AG08395 (cell line): ENCODE measurements around the gene CCL21.

ENCODE experiments used
- DNase-seq: peaks from one replicate; pipeline ENCODE4 v3.0.0; 2012; ENCODE audit warnings: mixed read lengths, low spot score

CCL21 gene

DNA sequence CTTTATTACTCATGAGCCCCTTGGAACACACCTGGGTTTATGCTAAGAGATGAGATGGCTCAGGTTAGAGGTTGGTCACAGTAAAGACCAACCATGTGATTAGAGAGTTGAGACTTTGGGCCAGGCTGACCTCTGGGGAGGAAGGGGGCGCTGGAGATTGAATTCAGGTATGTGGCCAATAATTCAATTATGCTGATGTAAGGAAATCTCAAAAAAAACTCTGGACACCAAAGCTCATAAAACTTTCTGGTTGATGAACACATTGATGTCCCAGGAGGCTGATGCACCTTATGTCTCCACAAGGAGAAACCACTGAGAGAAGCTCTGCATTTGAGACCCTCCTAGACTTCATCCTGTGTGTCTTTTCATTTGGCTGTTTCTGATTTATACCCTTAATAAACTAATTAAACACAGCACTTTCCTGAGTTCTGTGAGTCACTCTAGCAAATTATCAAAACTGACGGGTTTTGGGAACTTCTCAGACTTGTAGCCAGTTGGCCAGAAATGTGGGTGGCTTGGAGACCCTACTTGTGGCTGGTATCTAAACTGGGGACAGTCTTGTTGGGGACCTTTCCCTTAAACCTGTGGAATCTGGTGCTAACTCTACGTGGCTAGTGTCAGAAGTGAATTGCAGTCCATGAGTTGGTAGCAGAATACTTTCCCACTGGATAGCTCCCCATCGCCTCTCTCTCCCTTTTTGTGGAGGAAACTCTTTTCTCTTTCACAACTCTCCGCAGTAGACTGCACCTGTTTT, 40.0 kb downstream of the CCL21 start:
- DNase-seq: no peak

DNA sequence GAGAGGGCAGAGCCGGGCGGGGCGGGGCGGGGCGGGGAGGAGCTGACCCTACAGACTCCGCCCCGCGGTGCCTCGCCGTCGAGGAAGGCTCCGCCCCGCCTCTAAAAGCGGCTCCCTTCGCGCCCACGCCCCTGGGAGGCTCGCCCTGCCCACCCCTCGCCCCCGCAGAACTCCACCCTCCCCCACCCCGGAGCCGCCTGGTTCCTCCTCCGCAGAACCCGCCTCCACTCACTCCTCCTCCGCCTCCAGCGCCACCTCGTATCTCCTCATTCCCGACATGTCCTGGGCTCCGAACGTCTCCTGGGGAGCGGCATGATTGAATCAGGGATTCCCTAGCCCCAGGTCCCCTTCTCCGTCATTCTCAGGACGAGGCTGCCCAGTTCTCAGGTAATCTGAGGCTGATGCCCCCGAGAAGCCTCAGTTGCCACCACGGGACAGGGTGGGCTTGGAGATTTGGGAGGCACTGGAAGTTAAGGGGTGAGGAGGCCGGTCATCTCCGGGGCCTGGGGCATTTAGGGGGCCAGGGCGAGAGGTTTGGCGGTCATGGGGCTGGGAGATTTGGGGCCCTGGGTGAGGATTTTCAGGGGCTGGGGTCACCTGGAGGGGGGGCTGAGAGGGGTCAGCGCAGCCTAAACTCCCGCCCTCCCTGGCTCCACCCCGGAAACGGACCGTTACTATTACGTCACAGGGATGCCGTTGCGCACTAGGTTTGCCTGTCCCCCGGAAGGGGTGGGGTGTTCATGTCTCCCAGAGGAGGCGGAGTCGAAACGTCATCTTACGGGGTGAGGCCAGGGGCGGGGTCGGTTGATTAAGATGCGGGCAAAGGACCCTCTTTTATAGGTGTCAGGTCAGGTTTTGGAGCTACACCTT, 44.3 kb downstream of the CCL21 start:
- peak; percentile 97 for DNase-seq

DNA sequence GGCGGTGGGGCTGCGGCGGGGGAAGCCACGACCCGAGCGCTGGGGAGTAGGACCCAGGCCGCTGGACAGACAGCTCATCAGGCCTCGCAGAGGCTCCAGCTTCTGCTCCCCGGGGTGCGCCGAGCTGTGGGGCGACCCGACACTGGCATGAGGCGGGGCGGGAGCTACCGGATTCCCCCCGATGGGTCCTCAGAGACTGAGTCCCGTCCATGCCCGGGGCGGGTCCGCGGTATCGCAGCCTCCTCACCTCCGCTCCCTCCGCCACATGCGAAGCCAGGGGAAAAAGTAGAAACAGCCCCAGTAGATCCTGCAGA, 44.9 kb downstream of the CCL21 start:
- no peak for DNase-seq

DNA sequence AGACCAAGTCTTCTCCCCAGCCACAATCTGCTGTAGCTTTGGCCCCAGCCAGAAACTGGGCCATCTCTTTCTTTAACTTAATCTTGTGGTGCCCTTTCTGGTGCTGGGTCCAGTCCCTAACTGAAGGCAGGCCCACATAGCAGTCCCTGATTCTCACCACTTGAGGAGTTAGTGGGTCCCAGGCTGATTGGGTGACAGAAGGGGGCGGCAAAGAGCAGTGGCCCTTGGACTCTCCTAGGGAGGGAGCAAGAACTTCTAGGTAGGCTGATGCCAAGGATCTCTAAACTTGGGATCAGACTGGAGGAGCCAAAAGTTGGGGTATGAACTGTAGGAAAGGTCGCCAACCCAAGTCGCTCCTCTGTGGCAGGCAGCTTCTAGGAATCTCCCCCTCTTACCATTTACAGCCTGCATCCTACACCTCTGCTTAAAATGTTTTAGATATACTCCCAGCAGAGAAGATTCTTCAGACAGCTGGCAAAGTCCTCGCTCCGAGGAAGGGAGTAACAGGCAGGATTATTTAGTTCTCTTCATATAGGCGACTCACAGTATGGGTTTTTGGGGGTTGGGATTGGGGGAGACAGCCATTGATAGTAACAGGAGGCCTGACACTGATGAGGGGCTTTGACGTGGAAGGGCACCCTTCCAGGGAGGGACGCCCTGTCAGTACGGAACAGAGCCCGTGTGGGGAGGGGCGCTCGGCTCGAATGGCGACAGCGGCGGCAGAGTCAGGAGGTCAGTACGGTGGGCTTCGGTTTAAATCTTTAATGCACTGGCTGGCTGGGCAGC, 45.5 kb downstream of the CCL21 start:
- peak; percentile 87 for DNase-seq

DNA sequence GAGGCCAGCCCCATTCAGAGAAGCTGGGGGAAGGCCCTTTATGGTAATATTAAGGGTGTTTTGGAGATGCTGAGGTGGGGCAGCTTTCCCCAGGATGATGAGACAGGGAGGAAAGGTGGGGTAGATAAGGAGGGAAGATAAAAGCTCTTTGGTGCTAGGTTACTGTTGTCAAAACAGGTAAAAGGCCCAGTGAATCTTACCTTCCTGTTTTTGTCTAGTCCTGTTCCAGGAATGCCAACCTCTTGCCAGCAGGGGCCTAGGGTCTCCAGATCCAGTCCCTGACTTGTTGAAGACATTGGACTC, 46.7 kb downstream of the CCL21 start:
- no peak for DNase-seq

DNA sequence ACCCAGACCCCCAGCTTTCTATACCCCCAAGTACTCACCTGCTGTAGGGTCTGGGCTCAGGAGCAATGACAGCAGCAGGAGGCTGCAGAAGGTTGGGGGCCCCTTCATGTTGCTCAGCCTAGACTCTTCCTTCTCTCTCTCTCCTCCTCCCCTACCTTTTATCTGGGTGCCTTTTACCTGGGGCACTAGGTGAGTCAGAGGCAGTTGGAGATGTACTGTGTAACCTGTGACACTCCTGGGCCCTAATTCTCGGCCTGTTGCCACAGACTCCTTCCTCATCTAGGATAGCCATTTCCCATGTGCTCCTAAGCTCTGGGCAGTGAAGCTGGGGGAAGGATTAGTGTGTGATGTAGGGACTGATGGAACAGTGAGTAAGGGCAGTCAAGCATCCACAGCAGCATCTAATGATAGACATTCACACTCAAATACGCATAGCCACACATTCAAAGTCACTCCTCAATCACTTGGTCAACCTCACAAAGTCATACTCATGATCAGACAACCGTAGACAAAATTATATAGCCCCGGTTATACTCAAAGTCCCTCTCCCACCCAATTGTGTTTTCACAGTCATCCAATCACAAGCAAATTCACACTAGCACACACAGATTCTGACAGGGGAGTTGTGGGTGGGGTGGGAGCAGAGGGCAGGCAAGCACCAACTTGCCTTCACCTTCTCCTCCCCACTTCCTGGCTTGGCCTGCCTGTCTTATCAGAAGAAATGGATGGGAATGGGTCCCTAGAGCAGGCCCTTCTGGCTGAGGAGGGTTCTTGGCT, 47.2 kb downstream of the CCL21 start, which contains the start of gene CCL27:
Gene CCL27 (minus strand): TSS at position 132 of the 777 bp plus-strand sequence. CDS start 24 bp downstream, at position 108.
- DNase-seq: no peak

DNA sequence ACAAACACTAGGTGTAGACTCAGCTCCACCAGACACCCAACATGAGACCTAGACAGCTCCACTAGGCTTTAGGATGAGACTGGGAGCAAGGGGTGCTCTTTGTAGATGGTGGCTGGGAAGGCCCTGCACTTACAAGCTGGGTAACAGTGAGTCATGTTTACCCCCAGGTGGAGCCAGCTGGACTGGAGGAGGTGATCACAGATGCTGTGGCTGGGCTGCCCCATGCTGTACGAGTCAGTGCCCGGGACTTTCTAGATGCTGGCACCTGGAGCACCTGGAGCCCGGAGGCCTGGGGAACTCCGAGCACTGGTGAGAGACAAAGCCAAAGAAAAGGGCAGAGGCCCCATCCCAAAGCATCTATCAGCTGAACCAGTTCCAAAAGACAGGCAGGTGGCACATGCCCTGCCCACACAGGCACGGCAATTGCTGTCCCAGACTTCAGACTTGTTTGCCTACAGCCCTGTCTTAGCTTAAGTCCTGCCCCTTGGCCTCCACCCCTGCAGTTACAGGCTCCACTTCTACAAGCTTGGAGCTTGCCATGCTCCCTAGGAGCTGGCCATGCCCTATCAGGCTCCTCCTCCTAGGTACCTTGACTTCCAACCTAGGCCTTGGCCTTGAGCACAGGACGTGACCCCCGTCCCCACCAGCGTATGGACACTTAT, 50.2 kb downstream of the CCL21 start:
- DNase-seq: no peak
